ENCODE measurements around the gene EXOC2. TPM values are rescaled to one million over a fixed set of nuclear protein-coding genes. Genes with fewer than 3 reads are reported as not detected.

The EXOC2 gene
- total RNA-seq, 2 experiments from 2014 or later: 22.5 to 24.8 TPM

GRCh38 chr6:451336-451735, 241.6 kb downstream of the EXOC2 start:
- no peaks in the 10 kb centered on the region for H3K9me3 ChIP-seq (ENCODE audit: low read length)
- no peak overlapping the region for H3K4me3 ChIP-seq (ENCODE audit: low read depth, low read length, poor library complexity, severe bottlenecking)
- ChIA-PET CTCF (ENCODE audit: unreplicated experiment) (no interaction called here), POLR2A (no interaction called here)
- no peak for DNase-seq (ENCODE audit: low spot score)
- H3K9me2 ChIP-seq (ENCODE audit: insufficient read depth, low read length): no peaks in the 10 kb centered on the region
- intact Hi-C loops (cut with micrococcal nuclease; ENCODE audit: unreplicated experiment): no loop called here
- H3K4me1 ChIP-seq (ENCODE audit: insufficient read depth, low read length, poor library complexity, severe bottlenecking): no peaks in the 10 kb centered on the region
- BruUV-seq (replicated peaks): no TSS peak
- no peaks in the 10 kb centered on the region for H3K79me2 ChIP-seq (ENCODE audit: insufficient read depth, low read depth, low read length)
- no peak overlapping the region for H3K27ac ChIP-seq (ENCODE audit: low read depth, low read length, poor library complexity, severe bottlenecking)
- TF ChIP-seq EZH2phosphoT487 (IDR thresholded peaks at IDR 0.05; ENCODE audit: borderline replicate concordance, low read depth, low read length): no peak
- TF ChIP-seq CTCF (conservative IDR thresholded peaks at IDR 0.05; ENCODE audit: low read length): no peak
- no peaks in the 10 kb centered on the region for H3K36me3 ChIP-seq (ENCODE audit: insufficient read depth, low read length)
- H2AFZ ChIP-seq (ENCODE audit: low read length): no peak overlapping the region
- no peak overlapping the region for H3K4me2 ChIP-seq (ENCODE audit: low read length)
- no peaks in the 10 kb centered on the region for H4K20me1 ChIP-seq (ENCODE audit: insufficient read depth, low read length)

- Histone ChIP-seq H3K27ac (ENCODE audit: low read depth, low read length, poor library complexity, severe bottlenecking) (no peak overlapping the region), H3K9me3 (ENCODE audit: low read length) (no peaks in the 10 kb centered on the region), H3K9me2 (ENCODE audit: insufficient read depth, low read length) (no peaks in the 10 kb centered on the region), H2AFZ (ENCODE audit: low read length) (no peak overlapping the region), H3K79me2 (ENCODE audit: insufficient read depth, low read depth, low read length) (no peaks in the 10 kb centered on the region), H3K4me3 (ENCODE audit: low read depth, low read length, poor library complexity, severe bottlenecking) (no peak overlapping the region), H3K4me1 (ENCODE audit: insufficient read depth, low read length, poor library complexity, severe bottlenecking) (no peaks in the 10 kb centered on the region), H4K20me1 (ENCODE audit: insufficient read depth, low read length) (no peaks in the 10 kb centered on the region), H3K36me3 (ENCODE audit: insufficient read depth, low read length) (no peaks in the 10 kb centered on the region), H3K4me2 (ENCODE audit: low read length) (no peak overlapping the region)
- no TSS peak for BruUV-seq (replicated peaks)
- DNase-seq (ENCODE audit: low spot score): no peak
- ChIA-PET POLR2A (no interaction called here), CTCF (ENCODE audit: unreplicated experiment) (interaction anchor here (0.8 kb wide), 1 partner anchor 19 kb away, joined by 5 read pairs; no protein-coding TSS in a partner anchor)
- TF ChIP-seq EZH2phosphoT487 (IDR thresholded peaks at IDR 0.05; ENCODE audit: borderline replicate concordance, low read depth, low read length): no peak
- TF ChIP-seq CTCF (conservative IDR thresholded peaks at IDR 0.05; ENCODE audit: low read length): no peak
- intact Hi-C loops (cut with micrococcal nuclease; ENCODE audit: unreplicated experiment): no loop called here
Measured at GRCh38 chr6:449486-450419, 243.2 kb downstream of the EXOC2 start.

- H3K9me3 ChIP-seq (ENCODE audit: low read length): no peaks in the 10 kb centered on the region
- no peaks in the 10 kb centered on the region for H3K4me1 ChIP-seq (ENCODE audit: insufficient read depth, low read length, poor library complexity, severe bottlenecking)
- TF ChIP-seq EZH2phosphoT487 (IDR thresholded peaks at IDR 0.05; ENCODE audit: borderline replicate concordance, low read depth, low read length) (no peak), CTCF (conservative IDR thresholded peaks at IDR 0.05; ENCODE audit: low read length) (no peak)
- H3K9me2 ChIP-seq (ENCODE audit: insufficient read depth, low read length): no peaks in the 10 kb centered on the region
- no TSS peak for BruUV-seq (replicated peaks)
- no peak for DNase-seq (ENCODE audit: low spot score)
- H3K79me2 ChIP-seq (ENCODE audit: insufficient read depth, low read depth, low read length): no peaks in the 10 kb centered on the region
- ChIA-PET POLR2A (no interaction called here), CTCF (ENCODE audit: unreplicated experiment) (interaction anchor here (0.8 kb wide), 1 partner anchor 19 kb away, joined by 5 read pairs; no protein-coding TSS in a partner anchor)
- no peak overlapping the region for H3K4me2 ChIP-seq (ENCODE audit: low read length)
- no peak overlapping the region for H2AFZ ChIP-seq (ENCODE audit: low read length)
- H3K27ac ChIP-seq (ENCODE audit: low read depth, low read length, poor library complexity, severe bottlenecking): no peak overlapping the region
- no peak overlapping the region for H3K4me3 ChIP-seq (ENCODE audit: low read depth, low read length, poor library complexity, severe bottlenecking)
- intact Hi-C loops (cut with micrococcal nuclease; ENCODE audit: unreplicated experiment): no loop called here
- no peaks in the 10 kb centered on the region for H3K36me3 ChIP-seq (ENCODE audit: insufficient read depth, low read length)
- no peaks in the 10 kb centered on the region for H4K20me1 ChIP-seq (ENCODE audit: insufficient read depth, low read length)
Measured at GRCh38 chr6:449057-449430, 243.9 kb downstream of the EXOC2 start.

All from OCI-LY7 (cell line).